ENCODE results near the gene COA8.

The COA8 gene, protein sequence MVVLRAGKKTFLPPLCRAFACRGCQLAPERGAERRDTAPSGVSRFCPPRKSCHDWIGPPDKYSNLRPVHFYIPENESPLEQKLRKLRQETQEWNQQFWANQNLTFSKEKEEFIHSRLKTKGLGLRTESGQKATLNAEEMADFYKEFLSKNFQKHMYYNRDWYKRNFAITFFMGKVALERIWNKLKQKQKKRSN

DNA sequence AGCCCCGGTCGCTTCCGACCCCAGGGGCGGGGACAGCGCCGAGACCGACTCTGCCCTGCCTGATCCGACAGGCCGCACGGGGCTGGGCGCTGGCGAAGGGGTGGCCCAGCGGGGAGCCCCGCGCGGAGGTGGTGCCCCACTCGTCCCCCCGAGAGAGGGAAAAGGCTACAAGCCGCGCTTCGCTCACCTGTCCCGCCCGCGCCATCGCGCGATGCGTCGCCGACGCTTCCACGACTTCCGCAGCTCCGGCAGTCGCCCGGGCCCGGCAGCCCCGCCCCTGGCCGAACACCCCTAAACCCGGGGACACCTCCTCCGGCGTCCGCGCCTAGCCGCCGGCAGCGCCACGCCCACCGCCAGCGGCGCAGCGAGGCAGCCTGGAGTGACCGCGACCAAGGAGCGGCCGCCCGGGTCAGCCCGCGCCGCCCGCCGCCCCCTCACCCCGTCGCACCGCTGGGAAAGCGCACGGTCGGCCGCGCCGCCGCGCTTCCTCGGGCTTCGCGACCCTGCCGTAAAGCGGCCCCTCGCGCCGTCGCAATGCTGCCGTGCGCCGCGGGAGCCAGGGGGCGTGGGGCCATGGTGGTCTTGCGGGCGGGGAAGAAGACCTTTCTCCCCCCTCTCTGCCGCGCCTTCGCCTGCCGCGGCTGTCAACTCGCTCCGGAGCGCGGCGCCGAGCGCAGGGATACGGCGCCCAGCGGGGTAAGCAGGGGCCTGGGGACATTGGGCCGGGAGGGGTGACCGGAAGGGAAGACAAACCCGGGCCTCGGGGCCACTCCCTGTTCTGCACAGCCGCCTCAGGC is at the start of gene COA8, which contains the start of gene BAG5:
Gene COA8, plus strand, starts transcription at position 532 of the 797 bp plus-strand sequence. Its CDS starts 42 bp downstream, at position 574.
Gene BAG5, minus strand, starts transcription at position 229 of the 797 bp plus-strand sequence. CDS start 1,493 bp downstream, outside the sequence.
- DNase-seq (ENCODE audit: low read depth in 2 of 2): peak; percentile 69 to 80

DNA sequence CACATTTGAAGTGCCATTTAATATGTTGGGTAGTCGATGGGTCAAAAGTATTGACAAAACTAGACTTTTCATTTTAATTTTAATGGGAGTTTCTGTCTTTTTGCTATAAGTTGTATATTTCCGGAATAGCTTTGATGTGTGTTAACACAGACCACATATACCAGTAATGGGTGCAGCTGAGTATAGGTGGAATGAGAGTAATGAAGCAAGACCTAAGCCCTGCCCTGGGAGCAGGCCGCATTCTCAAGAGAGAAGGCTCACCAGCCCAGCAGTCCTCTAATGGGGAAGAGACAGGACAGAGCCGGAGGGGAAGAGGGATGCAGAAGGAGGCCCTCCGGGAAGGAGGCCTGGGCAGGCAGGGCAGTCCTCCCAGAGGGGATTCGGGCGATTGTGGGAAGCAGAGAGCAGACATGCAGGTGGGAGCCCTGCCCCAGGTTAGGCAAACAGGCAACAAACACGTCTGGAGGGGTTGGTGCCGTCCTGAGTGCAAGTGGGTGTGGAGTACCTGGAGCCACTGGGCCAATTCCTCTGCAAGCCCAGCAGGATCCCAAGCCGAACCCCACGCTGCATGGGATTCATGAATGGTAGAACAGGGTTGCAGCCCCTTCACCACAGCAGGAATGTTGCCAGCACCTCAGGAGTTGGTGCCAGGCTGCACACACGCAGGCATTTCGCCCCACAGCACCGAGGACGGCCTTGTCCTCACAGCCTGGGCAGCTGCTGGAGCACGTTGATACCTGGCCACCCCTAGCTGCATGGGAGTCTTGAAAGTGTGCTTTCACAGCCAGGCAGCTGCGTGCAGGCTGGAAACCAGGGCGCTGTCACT is 48.0 kb upstream of the COA8 start:
- no peak for DNase-seq (ENCODE audit: low read depth in 2 of 2)

GRCh38 chr14:103516426-103517173 is 46.2 kb upstream of the COA8 start:
- no peak for DNase-seq (ENCODE audit: low read depth in 2 of 2)

DNA sequence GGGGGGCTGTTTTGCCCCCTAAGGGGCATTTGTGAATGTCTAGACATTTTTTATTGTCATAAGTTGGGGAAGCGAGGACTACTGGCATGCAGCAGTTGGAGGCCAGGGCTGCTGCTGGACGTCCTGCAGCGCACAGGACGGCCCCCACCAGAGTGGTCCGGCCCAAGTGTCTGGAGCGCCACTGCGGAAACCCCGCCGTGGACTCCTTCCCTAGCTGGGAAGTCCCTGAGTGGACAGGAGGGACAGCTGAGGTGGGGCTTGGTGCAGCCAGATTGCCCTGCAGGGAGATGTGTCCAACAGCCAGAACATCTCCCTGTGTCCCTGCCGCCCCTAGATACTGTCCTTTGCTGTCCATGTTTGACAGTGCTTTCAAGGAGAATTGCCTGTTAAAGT is 45.6 kb upstream of the COA8 start:
- no peak for DNase-seq (ENCODE audit: low read depth in 2 of 2)

GRCh38 chr14:103517721-103518421 is 44.9 kb upstream of the COA8 start:
- no peak for DNase-seq (ENCODE audit: low read depth in 2 of 2)

DNA sequence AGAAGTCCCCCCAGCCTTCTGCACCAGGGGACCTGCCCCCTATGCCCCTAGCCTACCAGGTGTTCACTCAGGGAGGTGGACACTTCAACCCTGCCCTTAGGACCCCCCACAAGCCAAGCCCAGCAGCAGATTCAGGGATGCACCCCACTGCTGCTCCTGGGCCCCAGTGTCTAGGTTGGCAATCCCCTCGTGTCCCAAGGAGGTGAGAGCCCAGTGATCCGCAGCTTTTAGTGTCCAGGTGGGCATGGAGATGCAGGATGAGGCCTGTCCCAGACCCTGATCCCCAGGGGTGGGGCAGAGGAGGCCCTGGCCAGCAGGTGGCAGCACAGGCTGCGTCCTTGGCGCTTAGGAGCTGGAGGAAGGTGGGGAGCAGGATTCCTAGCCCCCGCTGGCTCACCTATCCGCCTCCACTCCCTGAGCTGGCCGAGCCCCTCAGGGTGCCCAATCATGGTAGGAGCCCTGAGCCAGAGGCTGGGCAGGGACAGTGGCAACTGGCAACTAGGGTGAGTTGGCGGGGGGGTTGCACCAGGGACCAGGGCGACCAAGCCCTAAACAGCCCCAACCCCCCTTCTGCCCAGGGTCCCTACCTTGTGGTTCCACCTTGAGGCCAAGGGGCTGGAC is 44.2 kb upstream of the COA8 start:
- DNase-seq (ENCODE audit: low read depth in 2 of 2): peak in 1 of 2 donors; percentile 32

DNA sequence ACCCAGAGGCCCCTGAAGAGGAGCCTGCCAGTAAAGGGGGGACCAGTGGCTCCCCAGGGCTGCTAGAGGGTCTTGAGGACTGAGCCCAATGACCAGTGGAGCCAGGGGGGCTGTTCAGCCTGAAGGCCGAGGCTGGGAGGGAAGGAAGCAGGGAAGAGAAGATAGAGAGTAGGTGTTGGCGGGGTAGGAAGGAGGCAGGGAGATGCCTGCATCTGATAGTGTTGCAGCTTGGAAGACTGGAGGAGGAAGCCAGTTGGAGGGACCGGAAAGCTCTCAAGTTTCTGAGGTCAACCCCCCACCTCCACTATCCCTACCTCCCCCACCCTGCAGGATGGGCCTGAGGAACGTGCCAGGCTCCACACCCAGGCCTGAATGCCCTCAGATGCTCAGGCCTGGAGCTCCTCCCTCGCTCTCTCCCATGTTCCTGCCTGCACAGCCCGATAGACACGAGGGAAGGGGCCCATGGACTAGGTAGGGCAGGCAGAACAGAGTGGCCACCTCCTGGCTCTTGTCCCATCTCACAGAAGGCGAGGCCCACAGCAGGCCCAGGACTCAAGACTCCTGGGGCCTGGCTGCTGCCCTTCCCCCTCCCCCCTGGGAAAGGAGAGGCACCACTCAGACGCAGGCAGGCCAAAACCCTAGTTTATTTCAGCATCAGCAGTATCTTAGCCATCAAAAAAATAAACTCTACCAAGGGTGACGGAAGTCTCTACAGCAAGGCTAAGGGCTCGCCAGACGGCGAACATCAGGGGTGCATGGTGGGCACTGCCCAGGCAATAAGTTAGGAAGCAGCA is 43.5 kb upstream of the COA8 start:
- DNase-seq (ENCODE audit: low read depth in 2 of 2): no peak

GRCh38 chr14:103519837-103520212 is 42.9 kb upstream of the COA8 start:
- DNase-seq (ENCODE audit: low read depth in 2 of 2): no peak

DNA sequence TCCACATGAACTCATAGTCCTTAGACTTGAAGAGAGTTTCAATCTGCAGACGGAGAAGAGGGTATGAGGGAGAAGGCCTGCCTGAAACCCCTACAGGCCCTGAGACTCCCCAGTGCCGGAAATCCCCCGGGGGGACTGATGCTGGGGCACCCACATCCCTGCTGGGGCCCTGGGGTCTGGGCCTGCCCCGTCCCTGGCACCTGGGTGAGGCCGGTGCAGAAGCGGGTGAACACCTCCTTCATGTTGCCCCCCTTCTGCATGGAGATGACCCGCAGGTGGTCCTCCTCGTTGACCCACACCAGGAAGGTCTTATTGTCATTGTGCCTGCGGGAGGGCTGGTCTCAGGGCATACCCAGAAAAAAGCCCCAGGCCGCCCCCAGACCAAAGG is 42.5 kb upstream of the COA8 start:
- no peak for DNase-seq (ENCODE audit: low read depth in 2 of 2)

DNA sequence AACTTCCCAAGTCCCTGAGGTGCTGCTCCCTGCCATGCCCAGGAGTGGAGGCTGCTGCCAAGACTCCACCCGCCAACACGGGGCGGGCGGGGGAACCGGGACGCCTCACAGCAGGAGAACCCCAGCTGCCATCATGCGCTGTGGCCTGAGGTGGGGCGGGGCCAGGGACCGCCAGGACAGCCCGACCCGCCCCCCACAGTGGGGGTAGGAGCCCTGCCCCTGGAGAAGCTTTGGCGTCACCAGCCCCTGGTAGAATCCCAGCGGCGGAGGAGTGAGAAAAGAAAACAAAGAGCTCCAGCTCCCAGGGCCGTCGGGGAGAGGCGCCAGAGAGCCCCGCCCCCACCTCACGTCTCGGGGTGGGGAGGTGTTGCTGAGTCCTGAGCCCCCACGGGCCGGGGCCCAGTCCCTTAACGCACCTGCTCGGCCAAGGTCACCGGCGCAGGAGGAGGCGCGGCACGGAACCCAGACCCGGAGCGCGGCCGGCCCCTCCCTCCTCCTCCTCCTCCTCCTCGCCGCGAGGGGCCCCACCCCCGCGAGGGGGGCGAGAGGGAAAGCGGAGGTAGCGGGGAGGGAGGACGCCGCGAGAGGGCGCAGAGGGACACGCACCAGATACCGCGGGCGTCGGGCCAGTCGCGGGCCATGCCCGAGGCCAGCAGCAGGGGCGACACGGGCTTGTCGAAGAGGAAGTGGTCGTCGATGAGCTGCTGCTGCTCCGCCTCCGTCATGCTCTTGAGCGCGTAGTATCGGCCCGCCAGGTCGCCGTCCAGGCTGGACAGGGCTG is 41.9 kb upstream of the COA8 start:
- DNase-seq (ENCODE audit: low read depth in 2 of 2): peak; percentile 42 to 50

- no peak for DNase-seq (ENCODE audit: low read depth in 2 of 2)
These were observed 41.3 kb upstream of the COA8 start for GRCh38 chr14:103521438-103521950.

GRCh38 chr14:103521951-103522563 is 40.7 kb upstream of the COA8 start:
- DNase-seq (ENCODE audit: low read depth in 2 of 2): no peak

- DNase-seq (ENCODE audit: low read depth in 2 of 2): no peak
These were observed 39.8 kb upstream of the COA8 start, which contains the start of gene CKB for GRCh38 chr14:103522649-103523574. CKB (minus strand) TSS chr14:103522830; CDS start chr14:103522493, 337 bp downstream.

GRCh38 chr14:103523575-103523954 is 39.2 kb upstream of the COA8 start:
- DNase-seq (ENCODE audit: low read depth in 2 of 2): no peak

DNA sequence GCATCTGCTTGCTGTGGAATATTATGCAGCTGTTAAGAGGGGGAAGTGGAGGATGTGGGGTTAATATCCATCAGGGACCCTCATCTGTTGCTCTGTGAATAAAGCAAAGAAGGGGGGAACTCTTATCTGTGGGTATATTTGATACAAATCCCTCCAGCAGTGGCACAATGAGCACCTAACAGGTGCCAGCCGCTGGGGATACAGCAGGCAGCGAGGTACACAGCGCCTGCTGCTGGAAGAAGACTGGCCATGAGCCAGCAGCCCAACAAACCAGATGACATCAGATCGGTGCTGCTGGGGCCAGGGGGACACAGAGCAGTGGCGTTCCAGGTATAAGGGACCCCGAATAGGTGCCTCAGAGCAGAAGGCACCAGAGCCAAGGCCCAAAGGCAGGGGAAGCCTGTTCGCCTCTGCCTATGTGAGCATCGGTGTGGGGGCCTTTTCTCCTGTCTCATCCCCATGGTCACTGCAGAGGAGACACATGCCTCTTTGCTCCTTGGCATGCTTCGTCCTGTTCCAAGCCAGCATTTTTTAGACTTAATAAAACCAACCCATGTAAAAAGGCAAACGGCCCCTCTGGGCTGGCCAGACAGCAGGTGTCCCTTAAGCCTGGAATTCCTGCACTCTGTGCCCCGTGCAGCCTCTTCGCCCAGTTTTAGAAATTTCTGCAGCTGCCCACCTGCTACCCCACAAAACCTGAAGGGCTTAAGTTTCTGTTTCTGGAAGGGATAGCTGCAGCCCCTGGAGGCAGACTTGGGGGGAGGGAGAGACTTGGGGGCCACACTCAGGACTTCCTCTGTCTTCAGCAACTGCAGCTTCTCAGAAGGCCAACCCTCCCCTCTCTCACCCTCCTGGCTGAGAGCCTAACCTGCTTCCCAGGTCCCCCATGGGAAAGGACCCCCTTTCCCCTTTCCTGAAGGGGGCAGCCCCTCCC is 38.5 kb upstream of the COA8 start:
- DNase-seq (ENCODE audit: low read depth in 2 of 2): no peak

All from stimulated activated CD8-positive, alpha-beta memory T cell treated with anti-CD3 and anti-CD28 coated beads, Interleukin-15, amount 100 ng/mL, for 4 hours (primary cell).